ENCODE data around the gene STEAP2. TPM values are rescaled to one million over a fixed set of nuclear protein-coding genes. Genes with fewer than 3 reads are reported as not detected.

Gene STEAP2
- total RNA-seq, 4 donors from 2014 or later: 17.3 to 61.5 (median 20.6) TPM

GRCh38 chr7:90192876-90193750, 18.4 kb upstream of the STEAP2 start:
- Histone ChIP-seq H3K4me1 (no peaks in the 10 kb centered on the region), H3K4me3 (no peak overlapping the region), H3K9me3 (no peaks in the 10 kb centered on the region), H3K36me3 (no peaks in the 10 kb centered on the region), H3K27ac (no peak overlapping the region), H3K27me3 (no peaks in the 10 kb centered on the region)
- WGBS, 2 donors: 56% methylated on average over 2 of the region's 2 CpGs
- no peak for DNase-seq (ENCODE audit: low spot score in 2 of 2)
- TF ChIP-seq EP300 (IDR thresholded peaks at IDR 0.05) (no peak), POLR2A (IDR thresholded peaks at IDR 0.05) (no peak)
- TF ChIP-seq, protein P1, sequence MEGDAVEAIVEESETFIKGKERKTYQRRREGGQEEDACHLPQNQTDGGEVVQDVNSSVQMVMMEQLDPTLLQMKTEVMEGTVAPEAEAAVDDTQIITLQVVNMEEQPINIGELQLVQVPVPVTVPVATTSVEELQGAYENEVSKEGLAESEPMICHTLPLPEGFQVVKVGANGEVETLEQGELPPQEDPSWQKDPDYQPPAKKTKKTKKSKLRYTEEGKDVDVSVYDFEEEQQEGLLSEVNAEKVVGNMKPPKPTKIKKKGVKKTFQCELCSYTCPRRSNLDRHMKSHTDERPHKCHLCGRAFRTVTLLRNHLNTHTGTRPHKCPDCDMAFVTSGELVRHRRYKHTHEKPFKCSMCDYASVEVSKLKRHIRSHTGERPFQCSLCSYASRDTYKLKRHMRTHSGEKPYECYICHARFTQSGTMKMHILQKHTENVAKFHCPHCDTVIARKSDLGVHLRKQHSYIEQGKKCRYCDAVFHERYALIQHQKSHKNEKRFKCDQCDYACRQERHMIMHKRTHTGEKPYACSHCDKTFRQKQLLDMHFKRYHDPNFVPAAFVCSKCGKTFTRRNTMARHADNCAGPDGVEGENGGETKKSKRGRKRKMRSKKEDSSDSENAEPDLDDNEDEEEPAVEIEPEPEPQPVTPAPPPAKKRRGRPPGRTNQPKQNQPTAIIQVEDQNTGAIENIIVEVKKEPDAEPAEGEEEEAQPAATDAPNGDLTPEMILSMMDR (IDR thresholded peaks at IDR 0.05): no peak

- TF ChIP-seq EP300 (IDR thresholded peaks at IDR 0.05) (no peak), POLR2A (IDR thresholded peaks at IDR 0.05) (no peak)
- TF ChIP-seq, protein P1 (IDR thresholded peaks at IDR 0.05): no peak
- Histone ChIP-seq H3K9me3 (no peaks in the 10 kb centered on the region), H3K36me3 (no peaks in the 10 kb centered on the region), H3K27me3 (no peaks in the 10 kb centered on the region), H3K4me3 (no peak overlapping the region), H3K4me1 (no peaks in the 10 kb centered on the region), H3K27ac (no peak overlapping the region)
- 67 to 69% methylated on average over 10 of the region's 10 CpGs for WGBS, 2 donors
- DNase-seq (ENCODE audit: low spot score in 2 of 2): no peak
Observed at GRCh38 chr7:90194911-90195809, 16.4 kb upstream of the STEAP2 start.

DNA sequence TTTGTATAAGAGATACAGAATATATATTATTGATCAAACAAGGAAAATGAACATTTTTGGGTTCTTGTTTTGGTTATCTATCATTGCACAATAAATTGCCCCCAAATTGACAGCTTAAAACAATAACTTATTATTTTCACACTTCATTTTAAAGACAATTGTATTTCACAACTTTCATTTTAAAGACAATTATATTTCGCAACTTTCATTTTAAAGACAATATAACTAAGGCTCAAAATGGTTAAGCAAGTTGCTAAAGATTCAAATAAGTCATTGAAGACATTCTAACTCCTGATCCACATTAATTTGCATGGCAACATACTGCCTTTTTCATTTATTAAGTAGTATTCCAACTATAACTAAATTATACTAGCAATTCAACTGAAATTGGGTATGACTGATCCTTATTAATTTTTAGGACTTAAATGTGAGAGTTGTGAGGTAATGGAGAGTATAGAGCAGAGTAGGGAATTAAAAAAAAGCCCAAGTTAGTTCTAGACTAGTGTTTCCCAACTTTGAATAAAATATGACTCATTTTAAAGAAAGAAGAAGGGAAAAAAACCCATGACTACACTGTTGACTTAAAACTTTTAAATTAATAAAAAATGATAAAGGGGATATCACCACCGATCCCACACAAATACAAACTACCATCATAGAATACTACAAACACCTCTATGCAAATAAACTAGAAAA, 9.9 kb upstream of the STEAP2 start:
- DNase-seq (ENCODE audit: low spot score in 2 of 2): no peak
- Histone ChIP-seq H3K4me1 (no peaks in the 10 kb centered on the region), H3K36me3 (no peaks in the 10 kb centered on the region), H3K27ac (no peak overlapping the region), H3K9me3 (no peaks in the 10 kb centered on the region), H3K27me3 (no peaks in the 10 kb centered on the region), H3K4me3 (no peak overlapping the region)
- WGBS, 2 donors: 92 to 96% methylated on average over 2 of the region's 2 CpGs
- TF ChIP-seq, protein P1 (IDR thresholded peaks at IDR 0.05): no peak
- no peak for TF ChIP-seq POLR2A (IDR thresholded peaks at IDR 0.05)
- TF ChIP-seq EP300 (IDR thresholded peaks at IDR 0.05): no peak

DNA sequence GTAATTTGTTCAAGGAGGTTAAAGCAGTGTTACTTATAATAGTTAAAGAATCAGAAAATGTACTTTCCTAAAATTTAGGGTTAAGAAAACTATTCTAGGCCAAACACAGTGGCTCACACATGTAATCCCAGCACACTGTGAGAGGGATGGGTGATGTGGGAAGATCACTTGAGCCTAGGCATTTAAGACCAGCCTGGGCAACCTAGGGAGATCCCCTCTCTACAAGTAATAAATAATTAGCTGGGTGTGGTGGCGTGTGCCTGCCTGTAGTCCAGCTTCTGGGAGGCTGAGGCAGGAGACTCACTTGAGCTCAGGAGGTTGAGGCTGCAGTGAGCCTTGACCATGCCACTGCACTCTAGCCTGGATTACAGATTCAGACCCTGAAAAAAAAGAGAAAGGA, 3.6 kb upstream of the STEAP2 start:
- WGBS, 2 donors: 79 to 92% methylated on average over 1 of the region's 1 CpG
- peaks cover 0 to 34% (median 0%) of the 10 kb centered on the region in 4 donors for H3K4me1 ChIP-seq

More for the DNA sequence above, 3.6 kb upstream of the STEAP2 start:
- H3K36me3 ChIP-seq: no peaks in the 10 kb centered on the region
- H3K27me3 ChIP-seq: no peaks in the 10 kb centered on the region
- H3K27ac ChIP-seq: no peak overlapping the region
- no peak for TF ChIP-seq EP300 (IDR thresholded peaks at IDR 0.05)
- TF ChIP-seq, protein P1 (IDR thresholded peaks at IDR 0.05): no peak
- DNase-seq (ENCODE audit: low spot score in 2 of 2): no peak
- H3K4me3 ChIP-seq: no peak overlapping the region
- H3K9me3 ChIP-seq: no peaks in the 10 kb centered on the region
